Stomach (tissue), 4 donors: ENCODE measurements around the gene IFT25.

Experiments used
- CTCF ChIP-seq, 7 experiments: fragments of 450-650 bp in 4 of 7; fragments of 200-600 bp in 3 of 7; sonication (generic) in 3 of 7; IDR thresholded peaks; one replicate each; pipeline ENCODE4 v1.5.1; 2016 to 2019; ENCODE audit warnings: antibody characterized with exemption in 7 of 7, control low read depth in 2 of 7, mild to moderate bottlenecking in 1 of 7
- POLR2A ChIP-seq, 4 donors: fragments of 450-650 bp; IDR thresholded peaks; one replicate each; pipeline ENCODE4 v1.6.1; 2016; ENCODE audit warnings: antibody characterized with exemption in 4 of 4, control low read depth in 2 of 4, mild to moderate bottlenecking in 1 of 4, moderate library complexity in 1 of 4

GRCh38 chr1:53905509-53905908 is 40.0 kb downstream of the IFT25 start:
- TF ChIP-seq CTCF (IDR thresholded peaks at IDR 0.05): no peak
- no peak for TF ChIP-seq POLR2A (IDR thresholded peaks at IDR 0.05)
